KMS-11 (cell line): Measurements from ENCODE around the gene TMEM154.

Source experiments
- H2AFZ ChIP-seq: fragments of 200-600 bp; sonication (generic); 2 replicates; pipeline ENCODE4 v1.6.1; 2016; ENCODE audit warnings: antibody characterized with exemption, mixed run types, low read depth
- H3K27ac ChIP-seq: fragments of 200-600 bp; sonication (generic); 2 replicates; pipeline ENCODE4 v1.6.1; 2016; ENCODE audit warnings: mild to moderate bottlenecking, mixed run types
- H3K27me3 ChIP-seq: fragments of 200-600 bp; sonication (generic); 2 replicates; pipeline ENCODE4 v1.6.1; 2017; ENCODE audit warnings: mild to moderate bottlenecking, low read depth, mixed run types, moderate library complexity; ENCODE audit not compliant: insufficient read depth
- H3K36me3 ChIP-seq: fragments of 200-600 bp; sonication (generic); 2 replicates; pipeline ENCODE4 v1.6.1; 2017; ENCODE audit warnings: mild to moderate bottlenecking, mixed run types; ENCODE audit not compliant: insufficient read depth
- H3K4me1 ChIP-seq: fragments of 200-600 bp; sonication (generic); 2 replicates; pipeline ENCODE4 v1.6.1; 2016; ENCODE audit warnings: mild to moderate bottlenecking, low read depth, mixed run types; ENCODE audit not compliant: poor library complexity, severe bottlenecking
- H3K4me2 ChIP-seq: fragments of 200-600 bp; sonication (generic); 2 replicates; pipeline ENCODE4 v1.7.0; 2016; ENCODE audit warnings: mild to moderate bottlenecking, mixed run types
- H3K4me3 ChIP-seq: fragments of 200-600 bp; sonication (generic); IDR thresholded peaks from 2 replicates; pipeline ENCODE4 v1.6.1; 2017; ENCODE audit warnings: low read depth, low read length, mixed read lengths; ENCODE audit not compliant: insufficient read depth
- H3K79me2 ChIP-seq: fragments of 200-600 bp; sonication (generic); 2 replicates; pipeline ENCODE4 v1.6.1; 2016; ENCODE audit warnings: low read depth, mixed run types; ENCODE audit not compliant: insufficient read depth
- H3K9ac ChIP-seq: fragments of 200-600 bp; sonication (generic); 2 replicates; pipeline ENCODE4 v1.6.1; 2016; ENCODE audit warnings: mild to moderate bottlenecking, mixed run types
- H4K20me1 ChIP-seq: fragments of 200-600 bp; sonication (generic); 2 replicates; pipeline ENCODE4 v1.6.1; 2016; ENCODE audit warnings: mild to moderate bottlenecking, mixed run types; ENCODE audit not compliant: insufficient read depth
- TF ChIP-seq, protein P1 (sequence below): fragments of 200-600 bp; sonication (generic); conservative IDR thresholded peaks from 2 replicates; pipeline ENCODE4 v1.6.1; 2017; ENCODE audit warnings: low read depth, mild to moderate bottlenecking, antibody characterized with exemption, low read length, moderate library complexity, mixed read lengths

Gene TMEM154

DNA sequence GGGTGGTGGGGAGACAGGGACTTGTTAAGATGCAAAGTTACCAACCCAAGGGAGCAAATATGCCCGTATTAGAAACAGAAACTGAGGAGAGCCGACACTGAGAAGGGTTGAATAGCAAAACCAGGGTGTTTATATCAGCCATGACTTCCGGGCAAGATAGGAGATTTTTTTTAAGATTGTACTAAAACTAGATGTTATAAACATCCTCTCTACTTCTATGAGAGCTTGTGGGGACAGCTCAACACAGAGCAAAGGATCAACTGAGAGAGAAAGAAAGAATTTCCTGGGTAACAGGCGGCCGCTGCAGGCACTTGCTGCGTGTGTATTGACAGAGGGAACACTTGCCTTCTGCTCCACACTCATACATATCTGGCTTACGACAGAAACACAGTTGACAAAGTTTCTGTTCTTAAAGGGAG is 94.8 kb downstream of the TMEM154 start:
- Histone ChIP-seq H3K4me3 (no peak overlapping the region), H4K20me1 (no peaks in the 10 kb centered on the region), H3K9ac (peak overlapping the region; percentile 55; the same call in 1 of the 2 replicates), H3K27me3 (no peaks in the 10 kb centered on the region), H3K4me1 (peaks cover 34% of the 10 kb centered on the region), H3K4me2 (peak overlapping the region; percentile 59), H3K79me2 (no peaks in the 10 kb centered on the region), H2AFZ (peak overlapping the region; percentile 86), H3K27ac (peak overlapping the region; percentile 57), H3K36me3 (no peaks in the 10 kb centered on the region)
- TF ChIP-seq, protein P1, sequence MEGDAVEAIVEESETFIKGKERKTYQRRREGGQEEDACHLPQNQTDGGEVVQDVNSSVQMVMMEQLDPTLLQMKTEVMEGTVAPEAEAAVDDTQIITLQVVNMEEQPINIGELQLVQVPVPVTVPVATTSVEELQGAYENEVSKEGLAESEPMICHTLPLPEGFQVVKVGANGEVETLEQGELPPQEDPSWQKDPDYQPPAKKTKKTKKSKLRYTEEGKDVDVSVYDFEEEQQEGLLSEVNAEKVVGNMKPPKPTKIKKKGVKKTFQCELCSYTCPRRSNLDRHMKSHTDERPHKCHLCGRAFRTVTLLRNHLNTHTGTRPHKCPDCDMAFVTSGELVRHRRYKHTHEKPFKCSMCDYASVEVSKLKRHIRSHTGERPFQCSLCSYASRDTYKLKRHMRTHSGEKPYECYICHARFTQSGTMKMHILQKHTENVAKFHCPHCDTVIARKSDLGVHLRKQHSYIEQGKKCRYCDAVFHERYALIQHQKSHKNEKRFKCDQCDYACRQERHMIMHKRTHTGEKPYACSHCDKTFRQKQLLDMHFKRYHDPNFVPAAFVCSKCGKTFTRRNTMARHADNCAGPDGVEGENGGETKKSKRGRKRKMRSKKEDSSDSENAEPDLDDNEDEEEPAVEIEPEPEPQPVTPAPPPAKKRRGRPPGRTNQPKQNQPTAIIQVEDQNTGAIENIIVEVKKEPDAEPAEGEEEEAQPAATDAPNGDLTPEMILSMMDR: no peak

DNA sequence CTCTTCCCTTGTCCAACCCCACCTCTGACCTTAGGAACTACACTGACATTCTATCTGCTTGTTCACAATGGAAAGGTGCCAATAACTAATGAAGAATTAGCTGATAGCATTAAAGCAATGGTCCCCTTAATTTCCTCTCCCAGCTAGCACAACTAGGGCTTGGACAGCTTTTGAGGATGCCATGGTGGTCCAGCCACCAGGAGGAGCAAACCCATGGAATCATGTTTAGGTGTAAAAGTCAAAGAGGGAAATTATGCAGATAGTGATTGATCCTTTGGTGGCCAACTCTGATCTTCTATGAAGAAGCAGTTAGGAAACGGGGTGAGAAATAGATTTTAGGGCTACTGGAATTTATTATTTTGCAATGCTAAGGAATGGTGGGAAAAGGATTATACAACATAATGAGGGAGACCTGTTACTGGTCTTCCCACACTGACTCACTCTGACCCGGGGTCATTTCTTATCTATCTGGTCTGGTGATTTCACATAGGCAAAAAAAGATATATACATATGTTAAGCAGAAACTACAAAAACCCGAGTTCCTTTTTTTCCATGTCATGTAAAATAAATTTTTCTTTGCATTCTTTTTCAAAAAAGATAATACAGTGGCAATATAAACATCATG is 98.1 kb downstream of the TMEM154 start:
- H3K4me2 ChIP-seq: no peak overlapping the region
- H3K9ac ChIP-seq: no peak overlapping the region
- no peaks in the 10 kb centered on the region for H3K79me2 ChIP-seq
- H3K4me1 ChIP-seq: peaks cover 16% of the 10 kb centered on the region
- no peaks in the 10 kb centered on the region for H3K27me3 ChIP-seq
- TF ChIP-seq, protein P1: no peak
- no peak overlapping the region for H3K27ac ChIP-seq
- H4K20me1 ChIP-seq: no peaks in the 10 kb centered on the region
- no peaks in the 10 kb centered on the region for H3K36me3 ChIP-seq
- no peak overlapping the region for H3K4me3 ChIP-seq
- no peak overlapping the region for H2AFZ ChIP-seq

DNA sequence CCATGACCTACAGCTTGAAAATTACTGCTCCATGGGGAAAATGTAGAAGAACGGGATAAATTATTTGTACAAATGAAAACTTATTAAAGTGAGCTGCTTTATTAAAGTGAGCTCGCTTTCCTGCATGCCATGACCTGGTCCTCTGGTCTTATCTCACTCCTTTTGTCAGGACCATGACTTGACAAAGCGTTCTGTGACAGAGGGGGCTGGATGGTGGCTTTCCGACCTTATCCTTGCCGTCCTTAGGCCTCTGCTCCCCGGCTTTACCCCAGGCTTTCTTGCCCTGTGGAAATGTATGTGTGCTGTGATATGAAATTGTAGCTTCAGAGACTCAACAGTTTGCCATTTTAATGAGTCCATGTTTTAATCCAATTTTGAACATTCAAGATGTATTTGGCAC is 99.9 kb downstream of the TMEM154 start:
- Histone ChIP-seq H3K79me2 (no peaks in the 10 kb centered on the region), H3K4me3 (no peak overlapping the region), H3K9ac (no peak overlapping the region), H2AFZ (no peak overlapping the region), H3K27me3 (no peaks in the 10 kb centered on the region), H3K4me1 (peaks cover 7% of the 10 kb centered on the region), H3K36me3 (no peaks in the 10 kb centered on the region), H3K27ac (no peak overlapping the region), H4K20me1 (no peaks in the 10 kb centered on the region), H3K4me2 (no peak overlapping the region)
- TF ChIP-seq, protein P1: no peak

DNA sequence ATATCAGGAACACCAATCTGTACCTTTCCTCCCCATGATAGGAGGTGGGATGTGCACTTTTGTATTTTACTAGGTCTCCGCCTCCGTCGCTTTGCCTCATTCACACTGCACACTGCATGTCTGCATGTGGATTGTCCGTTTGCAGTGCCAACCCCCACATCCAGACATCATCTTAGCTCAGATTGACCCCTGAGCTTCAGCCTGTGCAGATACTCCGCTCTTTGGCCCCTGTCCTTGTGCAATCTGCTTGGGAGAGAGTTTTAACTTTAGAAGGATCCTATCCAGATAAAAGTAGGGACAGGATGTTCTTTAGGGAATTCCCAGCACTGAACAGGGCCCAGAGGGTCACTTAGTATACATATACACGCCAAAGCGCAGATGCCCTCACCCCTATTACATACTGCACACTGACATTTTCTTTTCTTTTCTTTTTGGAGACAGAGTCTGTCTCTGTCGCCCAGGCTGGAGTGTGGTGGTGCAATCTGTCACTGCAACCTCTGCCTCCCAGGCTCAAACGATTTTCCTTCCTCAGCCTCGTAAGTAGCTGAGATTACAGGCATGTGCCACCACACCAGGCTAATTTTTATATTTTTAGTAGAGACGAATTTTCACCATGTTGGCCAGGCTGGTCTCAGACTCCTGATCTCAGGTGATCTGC is 100.6 kb downstream of the TMEM154 start:
- Histone ChIP-seq H3K27ac (no peak overlapping the region), H3K4me2 (no peak overlapping the region), H3K36me3 (no peaks in the 10 kb centered on the region), H3K9ac (no peak overlapping the region), H3K4me3 (no peak overlapping the region), H3K4me1 (peaks cover under 1% of the 10 kb centered on the region), H3K79me2 (no peaks in the 10 kb centered on the region), H4K20me1 (no peaks in the 10 kb centered on the region), H2AFZ (no peak overlapping the region), H3K27me3 (no peaks in the 10 kb centered on the region)
- TF ChIP-seq, protein P1: no peak
